HCT116 (cell line): Measurements from ENCODE around the gene BDH1.
A peak's percentile ranks its signal among the peaks of the same experiment; 100 is the strongest.

Experiments used
- CTCF ChIP-seq, 3 experiments: fragments of 200-600 bp in 1 of 3; sonication (generic) in 1 of 3; IDR thresholded peaks in 2 of 3; conservative IDR thresholded peaks in 1 of 3; 2 replicates each; pipeline ENCODE4 v1.5.1; 2012 to 2017; ENCODE audit warnings: low read depth in 2 of 3, low read length in 2 of 3, antibody characterized with exemption in 1 of 3, borderline replicate concordance in 1 of 3, control low read depth in 1 of 3, mild to moderate bottlenecking in 1 of 3, mixed read lengths in 1 of 3, mixed run types in 1 of 3, moderate library complexity in 1 of 3; ENCODE audit not compliant: insufficient read depth in 1 of 3
- EGR1 ChIP-seq: IDR thresholded peaks from 2 replicates; pipeline ENCODE4 v1.6.1; 2012; ENCODE audit warnings: low read depth
- EZH2 ChIP-seq: fragments of 200-600 bp; sonication (generic); IDR thresholded peaks from 2 replicates; pipeline ENCODE4 v1.6.1; 2017; ENCODE audit warnings: antibody characterized with exemption, mixed run types
- POLR2A ChIP-seq: IDR thresholded peaks from 2 replicates; pipeline ENCODE4 v1.7.0; 2011; ENCODE audit warnings: borderline replicate concordance; ENCODE audit not compliant: insufficient read depth, insufficient read length; ENCODE audit errors: extremely low read depth
- RAD21 ChIP-seq: IDR thresholded peaks from 2 replicates; pipeline ENCODE4 v1.6.1; 2012; ENCODE audit warnings: low read depth, mild to moderate bottlenecking
- REST ChIP-seq: IDR thresholded peaks from 2 replicates; pipeline ENCODE4 v1.6.1; 2012; ENCODE audit warnings: low read depth
- ZBTB33 ChIP-seq: IDR thresholded peaks from 2 replicates; pipeline ENCODE4 v1.6.1; 2011; ENCODE audit warnings: mild to moderate bottlenecking, low read length, moderate library complexity; ENCODE audit not compliant: insufficient replicate concordance; ENCODE audit errors: extremely low read depth

GRCh38 chr3:197511853-197512635 lies 43.7 kb downstream of the BDH1 start:
- peak; percentile 44 for TF ChIP-seq RAD21
- TF ChIP-seq CTCF (IDR thresholded peaks at IDR 0.05 in 2 of 3, conservative IDR thresholded peaks at IDR 0.05 in 1 of 3; ENCODE audit: borderline replicate concordance in 1 of 3, insufficient read depth in 1 of 3, low read depth in 2 of 3, low read length in 2 of 3), result peak in 2 of 3 experiments; percentile 25 to 28; a peak in 2 of 6 replicates
- no peak for TF ChIP-seq REST
- TF ChIP-seq EGR1, result no peak
- TF ChIP-seq POLR2A, result no peak
- TF ChIP-seq EZH2, result no peak
- TF ChIP-seq ZBTB33, result no peak
